K562 treated with DMSO at 1 percent for 4 hours (cell line): ENCODE results near the gene GOLGA6L25. TPM values are rescaled to one million over a fixed set of nuclear protein-coding genes. Genes with fewer than 3 reads are reported as not detected.

Experiments used
- total RNA-seq: library from RNA; unstranded; fragments of 300-600 nt; gene quantifications from 2 replicates; pipeline ENCODE4 v1.2.3, GENCODE V29; 2022; ENCODE audit not compliant: insufficient read depth

Gene GOLGA6L25
- not detected in 2 replicates for total RNA-seq

GRCh38 chr15:28553268-28553667 is at the start of gene GOLGA6L25:
GOLGA6L25 (plus strand) TSS chr15:28553568; CDS start chr15:28553629, 61 bp downstream.

GRCh38 chr15:28532954-28533353 is 20.4 kb upstream of the GOLGA6L25 start, which contains the start of gene GOLGA8G:
GOLGA8G (minus strand) TSS chr15:28532971; CDS start chr15:28532909, 62 bp downstream.

Other genes starting within 250 kb of the GOLGA6L25 start
- gene HERC2, start 231.4 kb upstream of the GOLGA6L25 start, total RNA-seq: 37.0 and 65.2 TPM in 2 replicates
- gene GOLGA6L24, start 195.5 kb upstream of the GOLGA6L25 start, total RNA-seq: not detected in 2 replicates
- gene GOLGA8F, start 174.9 kb upstream of the GOLGA6L25 start, total RNA-seq: 0.32 TPM in 1 of 2 replicates, not detected in the other
- 0.18 TPM in 1 of 2 replicates, not detected in the other for gene GOLGA8G, start 20.6 kb upstream of the GOLGA6L25 start, total RNA-seq
- gene GOLGA8M, start 158.9 kb downstream of the GOLGA6L25 start, total RNA-seq: not detected in 2 replicates